G401 (cell line): ENCODE data around the gene TMEM117. TPM values are rescaled to one million over a fixed set of nuclear protein-coding genes. Genes with fewer than 3 reads are reported as not detected.

Experiments used
- DNase-seq: peaks from one replicate; pipeline ENCODE4 v3.0.0-alpha.2; 2015; ENCODE audit warnings: low spot score
- in situ Hi-C: cut with HindIII; loops from 2 replicates; pipeline ENCODE4 v1.10.0; 2016; ENCODE audit warnings: low sequenced_read_pairs, mixed read lengths
- total RNA-seq: library from RNA; depleted of rRNA; stranded (reverse); fragments of >200 nt; shearing (Covaris generic); gene quantifications from 2 replicates; pipeline ENCODE4 v1.2.3, GENCODE V29; 2014

The TMEM117 gene
- total RNA-seq, 1 experiment from 2014 or later: 6.2 TPM

DNA sequence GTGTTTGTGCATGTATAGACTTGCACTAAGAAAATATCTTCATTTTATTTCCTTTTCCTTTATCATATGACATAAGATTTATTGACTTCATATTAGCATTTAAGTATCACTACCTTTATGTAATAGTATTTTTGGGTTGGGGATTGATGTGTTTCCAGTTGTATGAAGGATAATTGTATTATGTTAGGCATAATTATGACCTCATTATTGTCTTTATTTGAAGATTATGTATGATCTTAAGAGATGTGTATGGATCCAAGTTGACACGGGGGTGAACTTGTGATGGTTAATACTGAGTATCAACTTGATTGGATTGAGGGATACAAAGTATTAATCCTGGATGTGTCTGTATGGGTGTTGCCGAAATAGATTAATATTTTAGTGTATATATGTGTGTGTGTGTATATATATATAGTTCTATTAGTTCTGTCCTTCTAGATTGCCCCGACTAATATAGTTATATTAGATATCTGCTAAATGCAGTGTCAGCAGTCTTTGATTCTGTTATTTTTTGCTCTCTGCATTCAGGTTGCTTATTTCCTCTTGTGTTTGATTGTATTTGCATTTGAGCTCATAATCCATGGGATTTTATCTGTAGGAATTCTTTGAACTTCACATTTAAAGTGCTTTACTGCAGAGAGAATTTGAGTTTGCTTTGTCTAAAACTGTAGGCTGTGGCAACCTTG lies 211.0 kb downstream of the TMEM117 start:
- no peak for DNase-seq
- in situ Hi-C loops: no loop called here

DNA sequence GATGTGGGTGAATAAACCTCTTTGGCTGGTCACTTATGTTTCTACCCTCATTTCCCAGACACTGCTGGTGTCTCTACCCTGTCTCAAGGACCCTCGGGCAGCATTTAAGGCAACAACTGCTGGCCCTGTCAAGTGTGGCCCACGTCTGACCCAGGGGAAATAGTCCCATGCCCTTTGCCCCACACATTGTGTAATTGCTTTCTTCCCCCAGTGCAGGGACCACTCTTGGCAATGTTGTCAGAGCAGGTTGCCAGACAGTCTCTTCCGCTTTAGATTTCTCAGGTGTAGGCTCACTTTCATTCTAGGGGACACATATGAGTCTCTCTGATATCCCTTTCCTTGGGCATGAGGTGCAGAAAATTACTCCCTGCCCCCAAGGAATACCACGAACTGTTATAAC lies 216.7 kb downstream of the TMEM117 start:
- in situ Hi-C loops: no loop called here

DNA sequence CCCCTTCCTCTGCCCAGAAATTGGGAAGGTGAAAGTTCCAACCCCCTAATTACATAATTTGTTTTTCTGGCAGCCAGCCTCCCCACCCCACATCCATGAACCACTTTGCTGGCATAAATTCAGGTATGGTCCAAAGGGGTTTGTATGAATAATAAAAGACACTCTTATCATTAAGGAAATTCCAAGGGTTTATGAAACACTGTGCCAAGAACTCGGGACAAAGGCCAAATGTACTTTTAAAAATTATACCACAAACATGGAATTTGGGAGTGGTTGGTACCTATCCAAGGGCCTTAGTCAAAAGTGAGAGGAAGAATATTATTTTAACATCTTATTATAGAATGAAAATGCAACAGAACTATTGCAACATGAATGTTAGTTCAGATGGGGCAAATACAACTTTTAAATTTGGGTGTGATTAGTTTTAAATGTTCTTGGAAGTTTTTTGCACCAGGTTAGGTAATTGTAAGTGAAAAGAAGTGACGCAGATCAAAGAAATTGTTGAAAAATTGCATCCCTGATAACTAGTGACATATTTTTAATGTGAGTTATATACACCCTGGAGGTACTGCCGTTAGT lies 217.8 kb downstream of the TMEM117 start:
- DNase-seq: no peak
- in situ Hi-C loops: no loop called here

More for the DNA sequence above, 216.7 kb downstream of the TMEM117 start:
- no peak for DNase-seq

DNA sequence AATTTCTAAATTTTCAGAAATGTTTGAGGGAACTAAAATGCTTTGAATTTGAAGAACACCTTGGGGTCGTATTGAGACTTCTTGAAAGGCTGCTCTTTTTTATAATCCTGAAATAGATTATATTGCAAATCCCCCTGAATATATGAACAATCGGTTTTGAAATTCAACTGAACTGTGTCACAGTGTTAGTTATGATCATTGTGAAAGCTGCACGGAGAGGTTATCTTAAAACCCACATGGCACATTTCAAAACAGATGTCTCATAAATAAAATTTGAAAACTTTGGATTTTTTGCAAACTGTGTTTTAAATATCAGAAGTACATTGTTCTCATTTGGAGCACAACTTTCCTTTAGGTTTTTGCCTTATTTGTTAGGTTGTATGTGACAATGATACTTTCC lies 218.4 kb downstream of the TMEM117 start:
- in situ Hi-C loops: no loop called here
- DNase-seq: no peak

DNA sequence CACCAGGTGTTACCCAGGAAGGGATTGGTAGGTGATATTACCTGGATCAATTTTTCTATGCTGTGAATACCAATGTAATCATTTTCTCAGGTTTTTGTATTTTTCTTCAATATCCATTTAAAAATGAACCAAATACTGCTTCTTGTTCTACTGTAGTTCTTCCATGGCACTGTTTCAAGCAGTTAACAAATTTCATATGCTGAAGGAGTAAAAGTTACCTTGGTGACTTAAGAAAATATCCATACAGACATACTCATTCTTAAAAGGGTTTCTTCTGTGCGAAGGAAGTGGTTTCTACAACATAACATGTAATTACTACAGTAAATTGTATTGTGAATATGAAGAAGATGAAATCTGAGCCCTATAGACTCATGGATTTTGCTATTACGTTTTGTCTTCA lies 222.5 kb downstream of the TMEM117 start:
- in situ Hi-C loops: no loop called here
- no peak for DNase-seq

DNA sequence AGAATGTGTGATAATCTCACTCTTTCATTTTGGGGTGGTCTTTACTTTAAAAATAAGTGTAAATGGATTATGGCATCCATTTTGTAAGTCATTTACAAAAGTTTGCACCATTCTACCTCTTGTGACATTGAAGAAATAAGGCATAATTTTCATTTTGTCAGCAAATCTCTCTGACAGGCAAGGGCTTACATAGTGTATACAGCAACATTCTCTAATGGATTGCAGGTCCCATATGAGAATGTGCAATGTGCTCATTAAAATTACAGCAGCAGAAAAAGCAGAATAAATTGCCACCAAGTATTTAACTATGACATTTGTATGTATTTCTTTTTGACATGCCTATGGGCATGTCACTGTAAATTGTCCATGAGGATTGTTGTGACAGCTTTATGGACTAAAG lies 223.6 kb downstream of the TMEM117 start:
- no peak for DNase-seq
- in situ Hi-C loops: no loop called here

DNA sequence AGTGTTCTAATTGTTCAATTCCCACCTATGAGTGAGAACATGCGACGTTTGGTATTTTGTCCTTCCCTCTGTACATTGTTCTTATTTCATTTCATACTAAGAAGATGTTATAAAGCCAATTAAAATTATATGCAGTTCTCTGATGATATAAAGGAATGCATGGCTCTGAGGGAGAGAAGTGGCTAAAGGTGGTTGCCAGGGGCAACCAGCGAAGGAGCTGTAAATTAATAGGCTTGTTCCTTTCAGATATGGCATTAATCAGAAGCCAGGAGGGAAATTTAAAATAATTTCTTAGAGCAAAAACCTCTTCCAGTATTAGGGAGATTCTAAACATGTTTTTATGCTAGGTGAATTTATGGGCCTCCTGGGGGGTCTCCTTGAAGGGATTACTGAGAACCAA lies 227.8 kb downstream of the TMEM117 start:
- in situ Hi-C loops: no loop called here
- DNase-seq: no peak

DNA sequence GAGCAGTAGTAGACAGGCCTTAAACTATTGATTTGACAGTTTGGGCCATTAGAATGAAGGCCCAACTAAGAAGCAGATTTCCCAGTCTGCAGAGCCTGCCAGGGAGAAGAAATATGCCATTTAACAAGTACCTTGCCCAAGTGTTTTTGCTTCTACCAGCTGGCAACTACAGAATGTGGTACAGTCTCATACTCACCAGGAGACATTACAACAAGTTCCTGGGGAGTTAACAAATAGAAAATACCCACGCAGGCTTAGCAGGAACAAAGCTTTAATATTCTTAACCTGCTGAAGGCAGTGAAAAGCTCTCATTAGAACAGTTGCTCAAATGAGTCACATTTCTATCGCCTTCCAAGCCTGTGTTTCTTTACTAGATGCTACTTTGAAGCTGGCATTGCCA lies 241.0 kb downstream of the TMEM117 start:
- in situ Hi-C loops: no loop called here
- DNase-seq: peak; percentile 59

DNA sequence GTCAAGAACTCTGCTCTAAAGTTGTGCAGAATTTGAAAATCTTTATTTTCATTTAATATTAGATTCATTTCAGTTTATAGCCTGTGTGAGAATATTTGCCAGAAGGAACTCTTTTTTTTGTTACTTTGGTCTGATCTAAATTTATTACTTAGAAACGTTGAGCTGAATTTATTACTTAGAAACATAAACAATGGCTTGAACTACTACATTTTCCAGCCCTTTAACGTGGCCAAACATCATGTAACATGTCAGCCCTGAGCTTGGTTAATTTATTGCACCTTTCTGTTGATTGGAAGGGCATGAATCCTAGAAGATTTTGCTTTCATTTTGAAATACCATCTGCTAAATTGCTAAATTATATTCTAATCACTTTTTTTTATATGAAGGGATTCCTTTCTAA lies 241.4 kb downstream of the TMEM117 start:
- in situ Hi-C loops: no loop called here
- DNase-seq: no peak

DNA sequence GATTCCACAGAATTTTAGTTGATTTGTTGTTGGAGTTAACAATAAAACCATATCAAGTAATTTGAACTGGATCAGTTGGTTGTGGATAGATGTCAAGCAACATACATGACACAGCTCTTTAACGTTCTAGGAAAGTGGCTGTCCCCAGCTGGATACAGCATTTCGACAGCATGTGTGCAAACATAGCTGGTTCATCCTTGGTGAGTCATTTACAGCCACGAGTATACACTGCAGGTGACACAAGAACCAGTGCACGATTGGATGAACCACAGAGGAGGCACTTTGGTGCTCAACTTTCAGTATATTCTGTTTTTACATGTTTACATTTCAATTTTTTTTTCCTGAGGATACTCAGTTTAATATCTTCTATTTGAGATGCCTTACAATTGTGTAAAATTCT lies 242.4 kb downstream of the TMEM117 start:
- in situ Hi-C loops: no loop called here
- DNase-seq: no peak

DNA sequence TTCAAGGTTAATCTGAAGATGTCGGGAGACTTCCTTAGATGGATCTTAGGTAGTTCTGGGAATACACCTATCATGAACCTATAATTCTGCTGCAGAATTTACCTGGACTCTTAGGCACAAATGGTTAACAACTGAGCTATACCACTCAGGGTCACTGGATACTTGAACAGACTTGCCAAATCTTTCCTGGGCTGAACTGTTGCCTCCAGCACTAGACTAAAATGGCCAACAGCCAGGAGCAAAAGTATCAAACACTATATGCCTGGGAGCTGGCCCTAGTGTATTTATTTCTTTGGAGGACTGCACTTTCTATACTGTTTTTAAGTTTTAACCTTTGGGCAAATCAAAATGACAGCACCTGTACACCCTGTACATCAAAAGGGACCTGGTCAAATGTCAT lies 252.8 kb downstream of the TMEM117 start:
- in situ Hi-C loops: no loop called here
- DNase-seq: no peak

DNA sequence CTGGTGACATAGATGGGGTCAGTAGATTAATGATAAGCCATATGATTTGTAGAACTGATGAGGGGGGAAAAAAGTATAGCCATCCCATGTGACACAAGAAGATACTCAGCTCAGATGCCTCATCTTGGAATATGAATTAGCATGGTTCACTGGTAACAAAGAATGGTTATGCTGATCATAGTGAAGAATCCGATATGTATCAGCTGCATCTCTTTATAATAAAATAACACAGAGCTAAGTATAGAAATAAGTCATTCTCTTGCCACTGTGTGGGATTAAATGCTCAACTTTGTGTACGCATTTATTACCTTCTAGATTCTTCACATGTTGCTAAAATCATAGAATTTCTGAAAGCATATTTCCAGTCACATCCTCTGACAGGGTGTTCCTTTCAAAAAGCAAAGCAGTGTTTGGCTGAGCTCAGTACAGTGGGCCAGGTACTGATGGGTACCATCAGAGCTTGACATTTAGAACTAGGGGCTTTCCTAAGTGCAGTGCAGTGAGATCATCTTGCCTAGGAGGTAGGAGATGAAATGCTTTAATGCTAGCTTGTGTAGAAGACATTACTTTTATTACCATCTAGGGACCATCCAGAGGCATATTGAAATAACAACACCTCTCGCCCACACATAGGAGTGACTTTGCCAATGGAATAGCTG lies 256.2 kb downstream of the TMEM117 start:
- in situ Hi-C loops: no loop called here
- DNase-seq: no peak

DNA sequence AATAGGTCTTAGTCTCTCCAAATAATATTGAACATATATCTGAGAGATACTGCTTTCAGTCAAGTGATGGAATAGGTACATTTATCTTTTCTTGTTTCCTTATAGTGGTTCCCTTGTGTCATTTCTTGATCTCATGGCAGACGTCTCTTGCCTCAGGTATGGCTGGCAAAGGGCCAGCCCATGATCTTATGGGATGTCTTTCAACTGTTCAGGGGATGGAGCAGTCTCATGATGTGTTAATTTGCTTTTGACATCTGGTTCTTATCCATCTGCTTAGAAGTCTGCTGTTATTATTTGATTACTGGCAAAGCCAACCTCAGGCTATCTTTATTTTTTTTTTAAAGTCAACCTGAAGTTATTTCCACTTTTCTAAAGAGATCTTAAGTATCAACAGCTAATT lies 262.9 kb downstream of the TMEM117 start:
- no peak for DNase-seq
- in situ Hi-C loops: no loop called here

DNA sequence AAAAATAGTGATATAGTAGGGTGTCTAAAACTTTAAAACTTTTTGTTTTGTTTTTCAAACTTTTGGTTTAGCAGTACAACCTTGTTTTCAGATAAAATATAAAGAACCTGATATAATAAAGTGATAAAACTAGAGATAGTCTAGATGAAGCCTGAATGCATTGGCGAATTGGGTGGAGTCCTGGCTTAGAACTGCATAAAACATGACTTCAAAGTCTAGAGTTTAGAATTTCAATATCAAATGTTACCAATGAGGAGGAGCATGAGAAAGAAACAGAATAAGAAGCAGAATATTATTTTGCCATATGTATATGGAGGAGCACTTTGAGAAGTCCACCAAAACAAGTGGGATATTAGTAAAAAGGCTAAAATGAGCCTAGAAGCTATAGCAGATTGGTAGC lies 263.6 kb downstream of the TMEM117 start:
- DNase-seq: no peak
- in situ Hi-C loops: no loop called here

DNA sequence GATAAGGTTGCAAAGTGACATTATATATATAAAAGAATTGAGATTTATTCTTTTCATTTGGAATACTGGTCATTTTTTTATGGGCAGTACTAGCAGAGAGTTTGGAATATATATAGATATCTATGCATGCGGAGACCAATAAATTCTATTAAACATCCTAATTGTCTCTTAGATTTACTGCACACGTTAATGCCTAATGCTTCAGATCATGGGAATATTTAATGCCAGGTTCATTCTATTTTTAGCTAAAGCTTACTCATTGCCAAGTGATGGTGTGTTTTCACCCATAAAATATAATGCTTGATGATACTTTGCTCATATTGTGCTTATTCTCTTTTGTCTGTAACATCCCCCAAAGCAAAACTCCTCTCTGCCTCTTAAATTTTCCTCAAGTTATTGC lies 264.4 kb downstream of the TMEM117 start:
- DNase-seq: no peak
- in situ Hi-C loops: no loop called here

DNA sequence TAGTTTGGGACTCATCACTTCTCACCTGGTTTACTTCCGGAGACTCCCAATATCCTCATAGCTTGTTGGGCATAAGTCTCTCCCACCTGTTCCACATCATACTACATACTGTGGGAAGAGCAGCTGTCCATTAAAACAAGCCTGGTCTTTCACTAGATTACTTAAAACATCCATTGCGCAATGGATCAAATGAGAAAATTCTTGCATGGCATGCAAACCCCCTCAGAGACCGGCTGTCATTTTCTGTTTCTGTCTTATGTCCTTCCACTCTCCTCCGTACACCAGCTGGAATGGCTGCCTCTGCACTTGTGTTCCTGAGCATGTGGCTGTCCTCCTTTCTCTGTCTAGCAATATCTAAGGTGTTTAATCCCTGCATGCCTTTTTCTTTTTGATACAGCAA lies 265.6 kb downstream of the TMEM117 start:
- in situ Hi-C loops: no loop called here
- DNase-seq: no peak

DNA sequence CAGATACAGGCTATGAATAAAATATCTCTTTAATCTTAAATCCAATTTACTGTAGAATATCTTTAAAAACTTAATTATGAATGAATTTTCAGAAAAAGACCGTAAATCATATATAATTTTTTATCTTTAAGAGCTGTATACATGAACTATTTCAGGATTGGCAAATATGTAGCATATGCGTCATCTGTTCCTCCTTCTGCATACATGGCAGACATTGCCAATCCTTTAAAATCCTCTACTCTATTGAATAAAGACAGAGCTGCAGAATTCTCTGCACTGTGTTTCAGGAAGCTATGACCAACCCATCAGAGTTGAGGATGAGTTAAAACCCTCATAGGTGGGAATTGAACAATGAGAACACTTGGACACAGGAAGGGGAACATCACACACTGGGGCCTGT lies 279.0 kb downstream of the TMEM117 start:
- no peak for DNase-seq
- in situ Hi-C loops: no loop called here

DNA sequence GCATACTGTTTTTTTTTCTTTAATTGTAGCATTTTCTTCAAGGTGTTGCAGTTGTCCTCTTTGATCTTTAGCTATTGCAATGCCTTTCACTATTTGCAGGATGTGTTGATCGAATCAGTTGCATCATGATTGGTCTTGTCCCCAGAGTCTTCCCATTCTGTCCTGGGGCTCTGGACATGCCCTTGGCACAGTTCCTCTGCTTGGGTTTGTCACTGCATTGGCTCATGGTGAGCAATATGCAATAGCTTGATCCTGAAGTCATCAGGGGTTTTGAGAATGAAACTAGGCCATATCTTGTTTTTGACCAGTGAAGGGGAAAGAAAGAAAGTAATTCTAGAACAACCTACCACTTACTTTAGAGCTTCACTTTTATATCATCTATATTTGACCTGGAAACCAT lies 281.5 kb downstream of the TMEM117 start:
- in situ Hi-C loops: no loop called here
- no peak for DNase-seq

DNA sequence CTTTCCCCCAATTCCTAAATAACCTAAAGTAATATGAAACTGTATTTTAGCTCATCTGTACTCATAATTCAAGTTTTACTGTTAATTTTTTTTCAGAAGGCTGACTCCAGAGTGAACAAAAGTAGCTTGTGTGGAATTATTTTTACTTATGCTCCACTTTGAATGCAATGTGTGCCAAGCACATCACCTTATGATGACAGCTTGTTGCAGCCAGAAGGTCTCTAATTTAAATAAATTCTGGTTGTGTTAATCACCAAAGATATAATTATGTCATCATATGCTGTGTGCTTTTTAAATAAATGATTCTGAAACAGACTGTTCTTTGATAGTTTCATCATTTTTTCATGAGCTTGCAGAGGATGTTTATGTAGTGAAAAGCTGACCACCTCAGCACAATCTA lies 283.1 kb downstream of the TMEM117 start:
- DNase-seq: no peak
- in situ Hi-C loops: no loop called here

DNA sequence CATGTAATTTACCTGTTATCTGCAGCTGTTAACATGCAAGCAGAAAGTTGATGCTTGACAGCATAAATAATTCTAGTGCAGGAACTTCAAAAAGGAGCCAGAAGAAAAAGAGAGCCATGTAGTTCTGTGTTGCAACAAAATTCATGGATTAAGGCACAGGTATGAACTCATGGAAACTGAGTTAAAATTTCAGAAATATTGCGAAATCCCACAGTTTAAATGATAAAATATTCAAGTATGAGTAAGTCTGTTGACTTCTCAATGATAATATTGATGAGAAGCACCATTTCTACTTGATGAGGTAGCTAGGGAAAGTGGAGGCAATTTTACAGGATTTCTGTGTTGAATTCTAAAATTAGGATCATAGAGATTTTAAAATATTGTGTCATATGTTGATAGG lies 290.9 kb downstream of the TMEM117 start:
- DNase-seq: no peak
- in situ Hi-C loops: no loop called here
